ENCODE data around the gene ZNF564. TPM values are rescaled to one million over a fixed set of nuclear protein-coding genes. Genes with fewer than 3 reads are reported as not detected.

Gene ZNF564
- total RNA-seq, 2 donors from 2014 or later = 17.6 to 17.9 TPM

GRCh38 chr19:12564016-12564664 lies 12.9 kb upstream of the ZNF564 start:
- no peaks in the 10 kb centered on the region for H3K4me1 ChIP-seq (replicated peaks)
- H3K27me3 ChIP-seq (replicated peaks; ENCODE audit: insufficient read depth) = no peaks in the 10 kb centered on the region
- H3K27ac ChIP-seq = no peak overlapping the region
- H3K9me3 ChIP-seq = no peaks in the 10 kb centered on the region
- WGBS = 15% methylated on average over 19 of the region's 19 CpGs
- intact Hi-C loops (cut with DNase I) = loop anchor here (2.0 kb wide), 1 partner anchor 109 kb away; no protein-coding TSS in a partner anchor
- peak; percentile 84 for DNase-seq (ENCODE audit: low spot score)
- no peak for TF ChIP-seq POLR2A (IDR thresholded peaks at IDR 0.05)
- TF ChIP-seq POLR2AphosphoS5 (IDR thresholded peaks at IDR 0.05) = peak; percentile 68
- TF ChIP-seq CTCF (IDR thresholded peaks at IDR 0.05) = peak; percentile 76 to 92 (median 90)
- no peak overlapping the region for H3K4me3 ChIP-seq
- H3K36me3 ChIP-seq = no peaks in the 10 kb centered on the region

- whole genome bisulfite sequencing = 54% methylated on average over 37 of the region's 39 CpGs
- TF ChIP-seq POLR2A (IDR thresholded peaks at IDR 0.05) (no peak), POLR2AphosphoS5 (IDR thresholded peaks at IDR 0.05) (no peak), CTCF (IDR thresholded peaks at IDR 0.05) (no peak)
- intact Hi-C loops (cut with DNase I) = no loop called here
- H3K9me3 ChIP-seq = no peaks in the 10 kb centered on the region
- no peak overlapping the region for H3K4me3 ChIP-seq
- DNase-seq (ENCODE audit: low spot score) = no peak
- H3K4me1 ChIP-seq (replicated peaks) = no peaks in the 10 kb centered on the region
- H3K36me3 ChIP-seq = no peaks in the 10 kb centered on the region
- H3K27me3 ChIP-seq (replicated peaks; ENCODE audit: insufficient read depth) = no peaks in the 10 kb centered on the region
- H3K27ac ChIP-seq = no peak overlapping the region
These were observed 4.2 kb upstream of the ZNF564 start for GRCh38 chr19:12555456-12555930.

GRCh38 chr19:12546903-12547302 lies 4.4 kb downstream of the ZNF564 start:
- WGBS = 86% methylated on average over 2 of the region's 2 CpGs

GRCh38 chr19:12546068-12546467 lies 5.2 kb downstream of the ZNF564 start:
- Histone ChIP-seq H3K27ac (no peak overlapping the region), H3K4me3 (no peak overlapping the region), H3K36me3 (no peaks in the 10 kb centered on the region), H3K27me3 (replicated peaks; ENCODE audit: insufficient read depth) (no peaks in the 10 kb centered on the region), H3K4me1 (replicated peaks) (peaks cover 6% of the 10 kb centered on the region), H3K9me3 (no peaks in the 10 kb centered on the region)
- TF ChIP-seq POLR2A (IDR thresholded peaks at IDR 0.05) (no peak), CTCF (IDR thresholded peaks at IDR 0.05) (no peak), POLR2AphosphoS5 (IDR thresholded peaks at IDR 0.05) (no peak)
- WGBS = 89% methylated on average over 5 of the region's 5 CpGs
- intact Hi-C loops (cut with DNase I) = no loop called here
- DNase-seq (ENCODE audit: low spot score) = no peak

More at GRCh38 chr19:12546903-12547302, 4.4 kb downstream of the ZNF564 start:
- Histone ChIP-seq H3K27me3 (replicated peaks; ENCODE audit: insufficient read depth) (no peaks in the 10 kb centered on the region), H3K9me3 (no peaks in the 10 kb centered on the region), H3K36me3 (no peaks in the 10 kb centered on the region), H3K4me3 (no peak overlapping the region), H3K27ac (no peak overlapping the region), H3K4me1 (replicated peaks) (peaks cover 6% of the 10 kb centered on the region)
- TF ChIP-seq POLR2AphosphoS5 (IDR thresholded peaks at IDR 0.05) = no peak
- no peak for TF ChIP-seq CTCF (IDR thresholded peaks at IDR 0.05)
- TF ChIP-seq POLR2A (IDR thresholded peaks at IDR 0.05) = no peak
- DNase-seq (ENCODE audit: low spot score) = no peak
- intact Hi-C loops (cut with DNase I) = no loop called here

GRCh38 chr19:12545267-12545666 lies 6.0 kb downstream of the ZNF564 start:
- Histone ChIP-seq H3K27me3 (replicated peaks; ENCODE audit: insufficient read depth) (no peaks in the 10 kb centered on the region), H3K27ac (no peak overlapping the region), H3K9me3 (no peaks in the 10 kb centered on the region), H3K4me1 (replicated peaks) (peaks cover 6% of the 10 kb centered on the region), H3K36me3 (no peaks in the 10 kb centered on the region), H3K4me3 (no peak overlapping the region)
- TF ChIP-seq POLR2A (IDR thresholded peaks at IDR 0.05) (no peak), CTCF (IDR thresholded peaks at IDR 0.05) (no peak), POLR2AphosphoS5 (IDR thresholded peaks at IDR 0.05) (no peak)
- intact Hi-C loops (cut with DNase I) = no loop called here
- DNase-seq (ENCODE audit: low spot score) = no peak
- 92% methylated on average over 8 of the region's 8 CpGs for whole genome bisulfite sequencing
